Measurements from ENCODE around the gene SLC17A8.

Gene SLC17A8

GRCh38 chr12:100453951-100454350 is 97.1 kb downstream of the SLC17A8 start:
- no peak for DNase-seq
- no peak overlapping the region for H3K4me3 ChIP-seq

GRCh38 chr12:100455896-100456295 is 99.0 kb downstream of the SLC17A8 start:
- Histone ChIP-seq H3K9me3 (no peaks in the 10 kb centered on the region), H3K4me1 (no peaks in the 10 kb centered on the region), H3K27ac (no peak overlapping the region), H3K36me3 (no peaks in the 10 kb centered on the region), H3K27me3 (no peaks in the 10 kb centered on the region), H3K4me3 (no peak overlapping the region)
- DNase-seq, result no peak
- intact Hi-C loops (cut with DNase I; ENCODE audit: low total_unique reads), result no loop called here
- TF ChIP-seq, protein P1, sequence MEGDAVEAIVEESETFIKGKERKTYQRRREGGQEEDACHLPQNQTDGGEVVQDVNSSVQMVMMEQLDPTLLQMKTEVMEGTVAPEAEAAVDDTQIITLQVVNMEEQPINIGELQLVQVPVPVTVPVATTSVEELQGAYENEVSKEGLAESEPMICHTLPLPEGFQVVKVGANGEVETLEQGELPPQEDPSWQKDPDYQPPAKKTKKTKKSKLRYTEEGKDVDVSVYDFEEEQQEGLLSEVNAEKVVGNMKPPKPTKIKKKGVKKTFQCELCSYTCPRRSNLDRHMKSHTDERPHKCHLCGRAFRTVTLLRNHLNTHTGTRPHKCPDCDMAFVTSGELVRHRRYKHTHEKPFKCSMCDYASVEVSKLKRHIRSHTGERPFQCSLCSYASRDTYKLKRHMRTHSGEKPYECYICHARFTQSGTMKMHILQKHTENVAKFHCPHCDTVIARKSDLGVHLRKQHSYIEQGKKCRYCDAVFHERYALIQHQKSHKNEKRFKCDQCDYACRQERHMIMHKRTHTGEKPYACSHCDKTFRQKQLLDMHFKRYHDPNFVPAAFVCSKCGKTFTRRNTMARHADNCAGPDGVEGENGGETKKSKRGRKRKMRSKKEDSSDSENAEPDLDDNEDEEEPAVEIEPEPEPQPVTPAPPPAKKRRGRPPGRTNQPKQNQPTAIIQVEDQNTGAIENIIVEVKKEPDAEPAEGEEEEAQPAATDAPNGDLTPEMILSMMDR (IDR thresholded peaks at IDR 0.05), result no peak

More at GRCh38 chr12:100453951-100454350, 97.1 kb downstream of the SLC17A8 start:
- no peaks in the 10 kb centered on the region for H3K36me3 ChIP-seq
- H3K27me3 ChIP-seq, result peaks cover 0 to 2% of the 10 kb centered on the region in 2 donors
- no peaks in the 10 kb centered on the region for H3K9me3 ChIP-seq
- H3K27ac ChIP-seq, result no peak overlapping the region
- no peaks in the 10 kb centered on the region for H3K4me1 ChIP-seq
- TF ChIP-seq, protein P1 (IDR thresholded peaks at IDR 0.05), result no peak
- intact Hi-C loops (cut with DNase I; ENCODE audit: low total_unique reads), result no loop called here

DNA sequence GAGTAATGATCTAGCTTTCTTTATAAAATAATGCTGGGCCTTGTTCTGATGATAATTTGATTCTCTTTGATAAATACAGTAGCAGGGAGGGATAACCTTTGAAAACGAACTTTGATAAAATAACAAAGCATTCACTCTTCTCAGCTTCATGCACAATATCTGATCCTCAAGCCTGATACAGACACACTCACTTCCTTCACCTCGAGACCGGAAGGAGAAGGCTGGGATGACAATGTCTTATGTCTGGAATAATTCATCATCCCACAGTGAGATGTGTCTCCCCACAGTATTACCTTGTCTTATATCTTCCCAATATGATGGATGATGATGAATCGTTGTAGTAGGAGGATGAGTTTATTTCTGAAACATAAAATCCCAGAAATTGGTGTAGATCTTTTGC is 101.3 kb downstream of the SLC17A8 start:
- no peak for DNase-seq
- H3K4me1 ChIP-seq, result no peaks in the 10 kb centered on the region
- no peaks in the 10 kb centered on the region for H3K36me3 ChIP-seq
- H3K27me3 ChIP-seq, result no peaks in the 10 kb centered on the region
- H3K4me3 ChIP-seq, result no peak overlapping the region
- intact Hi-C loops (cut with DNase I; ENCODE audit: low total_unique reads), result no loop called here
- TF ChIP-seq, protein P1 (IDR thresholded peaks at IDR 0.05), result no peak
- no peak overlapping the region for H3K27ac ChIP-seq
- H3K9me3 ChIP-seq, result no peaks in the 10 kb centered on the region

DNA sequence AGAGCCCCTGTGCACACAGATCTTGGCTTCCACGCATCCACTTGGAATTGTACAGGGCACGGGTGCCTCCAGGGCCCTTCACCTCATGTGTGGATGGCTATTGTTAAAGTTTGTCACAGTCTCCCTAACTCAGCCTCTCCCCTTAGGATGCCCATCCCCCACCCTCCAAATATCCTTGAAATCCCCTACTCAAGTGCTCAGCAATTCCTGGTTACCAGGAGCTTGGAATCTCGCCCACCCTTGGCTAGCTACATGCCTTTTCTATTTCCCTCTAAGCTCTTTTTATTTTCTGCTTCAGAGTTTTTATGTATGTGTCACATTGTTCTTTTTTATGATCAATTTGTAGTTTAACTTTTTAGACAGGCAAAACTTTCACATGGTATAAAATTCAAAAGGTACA is 103.8 kb downstream of the SLC17A8 start:
- no peak for DNase-seq
- no peaks in the 10 kb centered on the region for H3K9me3 ChIP-seq
- H3K36me3 ChIP-seq, result no peaks in the 10 kb centered on the region
- intact Hi-C loops (cut with DNase I; ENCODE audit: low total_unique reads), result no loop called here
- TF ChIP-seq, protein P1 (IDR thresholded peaks at IDR 0.05), result no peak
- no peak overlapping the region for H3K27ac ChIP-seq
- H3K4me3 ChIP-seq, result no peak overlapping the region
- no peaks in the 10 kb centered on the region for H3K4me1 ChIP-seq
- H3K27me3 ChIP-seq, result no peaks in the 10 kb centered on the region

DNA sequence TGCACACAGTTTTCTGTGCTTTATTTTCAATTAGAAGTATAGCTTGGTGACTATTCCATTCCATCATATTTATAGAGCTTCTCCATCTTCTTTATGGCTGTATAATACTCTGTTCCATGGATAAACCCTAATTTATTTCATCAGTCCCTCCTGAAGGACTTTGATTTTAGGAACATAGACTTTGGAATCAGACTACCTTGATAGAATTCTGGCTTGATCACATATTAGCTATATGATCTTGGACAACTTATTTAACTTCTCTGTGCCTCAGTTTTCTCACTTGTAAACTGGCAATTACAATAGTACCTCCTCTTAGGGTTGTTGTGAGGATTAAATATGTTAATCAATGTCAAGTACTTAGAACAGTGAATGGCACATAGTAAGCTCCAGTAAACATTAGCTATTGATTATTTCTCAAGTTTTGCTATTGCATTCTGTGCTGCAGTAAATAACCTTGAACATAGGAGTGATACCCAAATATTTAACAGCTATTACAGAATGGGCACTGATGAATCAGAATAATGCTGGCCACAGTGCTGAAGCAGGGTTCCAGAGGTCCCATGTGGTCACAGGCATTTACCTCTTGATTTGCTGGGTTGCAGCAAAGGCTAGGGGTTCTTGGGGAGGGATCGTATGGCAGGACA is 104.6 kb downstream of the SLC17A8 start:
- Histone ChIP-seq H3K27me3 (no peaks in the 10 kb centered on the region), H3K36me3 (no peaks in the 10 kb centered on the region), H3K4me1 (no peaks in the 10 kb centered on the region), H3K9me3 (no peaks in the 10 kb centered on the region), H3K27ac (no peak overlapping the region), H3K4me3 (no peak overlapping the region)
- intact Hi-C loops (cut with DNase I; ENCODE audit: low total_unique reads), result no loop called here
- TF ChIP-seq, protein P1 (IDR thresholded peaks at IDR 0.05), result no peak
- DNase-seq, result no peak

- TF ChIP-seq, protein P1 (IDR thresholded peaks at IDR 0.05), result no peak
- intact Hi-C loops (cut with DNase I; ENCODE audit: low total_unique reads), result no loop called here
Observed at GRCh38 chr12:100463661-100464060, 106.8 kb downstream of the SLC17A8 start.

More at GRCh38 chr12:100463661-100464060, 106.8 kb downstream of the SLC17A8 start:
- Histone ChIP-seq H3K4me3 (no peak overlapping the region), H3K27me3 (no peaks in the 10 kb centered on the region), H3K36me3 (no peaks in the 10 kb centered on the region), H3K9me3 (no peaks in the 10 kb centered on the region), H3K4me1 (no peaks in the 10 kb centered on the region), H3K27ac (no peak overlapping the region)
- no peak for DNase-seq
